WTC11 (cell line): ENCODE measurements around the gene POLH. TPM values are rescaled to one million over a fixed set of nuclear protein-coding genes. Genes with fewer than 3 reads are reported as not detected.
"Not testable (repeated sequence)": the region's sequence is repeated elsewhere in the genome, so short reads cannot be mapped to it uniquely, and the experiment has no call there.

Source experiments
- ATAC-seq: fragments of 200-7000 bp; cut with Tn5 transposase; 2 replicates; pipeline ENCODE4 v1.10.0; 2021; ENCODE audit warnings: mild to moderate bottlenecking, moderate library complexity
- CTCF ChIA-PET: fragments of 300-600 bp; sonication (Branson Sonifier 250); formaldehyde crosslinking; loops from one replicate; lab custom pipeline; 2021; ENCODE audit warnings: antibody characterized with exemption; lab: Charles Lee
- POLR2A ChIA-PET: fragments of 350-600 bp; sonication (Branson Sonifier 250); formaldehyde crosslinking; loops from one replicate; lab custom pipeline; 2021; ENCODE audit warnings: antibody characterized with exemption; lab: Charles Lee
- DNase-seq: peaks from one replicate; pipeline ENCODE4 v3.0.0; 2021; ENCODE audit warnings: low spot score
- H3K27ac Mint-ChIP-seq: 2 replicates; pipeline ENCODE4 v1.8.0; 2021; ENCODE audit warnings: mixed read lengths
- H3K27me3 Mint-ChIP-seq: 2 replicates; pipeline ENCODE4 v1.8.0; 2021; ENCODE audit warnings: low read depth, mild to moderate bottlenecking, moderate library complexity, mixed read lengths
- H3K36me3 Mint-ChIP-seq: 2 replicates; pipeline ENCODE4 v1.8.0; 2021; ENCODE audit warnings: mixed read lengths
- H3K4me1 Mint-ChIP-seq: 2 replicates; pipeline ENCODE4 v1.8.0; 2022; ENCODE audit warnings: mixed read lengths
- H3K4me3 Mint-ChIP-seq: 2 replicates; pipeline ENCODE4 v1.8.0; 2021; ENCODE audit warnings: mild to moderate bottlenecking, moderate library complexity, mixed read lengths
- H3K9me3 Mint-ChIP-seq: 2 replicates; pipeline ENCODE4 v1.8.0; 2021; ENCODE audit warnings: mixed read lengths
- ATF1 ChIP-seq: sonication (generic); formaldehyde crosslinking; IDR thresholded peaks from 2 replicates; pipeline ENCODE4 v1.8.1; 2023; ENCODE audit warnings: mild to moderate bottlenecking, moderate library complexity, missing genetic modification reagents
- CBFB ChIP-seq: sonication (generic); formaldehyde crosslinking; IDR thresholded peaks from 2 replicates; pipeline ENCODE4 v1.8.1; 2022; ENCODE audit warnings: mild to moderate bottlenecking, low read depth, missing genetic modification reagents
- CREB1 ChIP-seq: sonication (generic); formaldehyde crosslinking; IDR thresholded peaks from 2 replicates; pipeline ENCODE4 v1.8.0; 2023; ENCODE audit warnings: mild to moderate bottlenecking, missing genetic modification reagents
- ETV6 ChIP-seq: sonication (generic); formaldehyde crosslinking; IDR thresholded peaks from 2 replicates; pipeline ENCODE4 v1.8.1; 2022; ENCODE audit warnings: mild to moderate bottlenecking, missing genetic modification reagents
- MYBL2 ChIP-seq: sonication (generic); formaldehyde crosslinking; IDR thresholded peaks from 2 replicates; pipeline ENCODE4 v1.8.1; 2023; ENCODE audit warnings: mild to moderate bottlenecking, moderate library complexity, missing genetic modification reagents
- NFATC4 ChIP-seq: fragments of 250-450 bp; sonication (Bioruptor Pico); IDR thresholded peaks from 2 replicates; pipeline ENCODE4 v1.9.0; 2021; ENCODE audit warnings: mild to moderate bottlenecking
- NR2C2 ChIP-seq: sonication (generic); formaldehyde crosslinking; IDR thresholded peaks from 2 replicates; pipeline ENCODE4 v1.8.0; 2022; ENCODE audit warnings: mild to moderate bottlenecking, missing genetic modification reagents
- PRDM15 ChIP-seq: sonication (generic); formaldehyde crosslinking; IDR thresholded peaks from 2 replicates; pipeline ENCODE4 v1.8.0; 2022; ENCODE audit warnings: missing genetic modification reagents
- PRRX2 ChIP-seq: fragments of 250-450 bp; sonication (Bioruptor Pico); IDR thresholded peaks from 2 replicates; pipeline ENCODE4 v1.8.0; 2021; ENCODE audit warnings: mild to moderate bottlenecking
- SMAD3 ChIP-seq: sonication (generic); formaldehyde crosslinking; IDR thresholded peaks from 2 replicates; pipeline ENCODE4 v1.8.0; 2022; ENCODE audit warnings: missing genetic modification reagents, mild to moderate bottlenecking, borderline replicate concordance
- TEAD4 ChIP-seq: sonication (generic); formaldehyde crosslinking; IDR thresholded peaks from 2 replicates; pipeline ENCODE4 v1.8.0; 2022; ENCODE audit warnings: mild to moderate bottlenecking, missing genetic modification reagents
- ZNF423 ChIP-seq: fragments of 250-450 bp; sonication (Bioruptor Pico); IDR thresholded peaks from 2 replicates; pipeline ENCODE4 v2.1.2; 2022; ENCODE audit warnings: mild to moderate bottlenecking, moderate library complexity
- ZNF512 ChIP-seq: sonication (generic); formaldehyde crosslinking; IDR thresholded peaks from 2 replicates; pipeline ENCODE4 v1.8.1; 2022; ENCODE audit warnings: missing genetic modification reagents, borderline replicate concordance
- total RNA-seq: library from RNA; stranded (reverse); gene quantifications from 3 replicates; pipeline ENCODE4 v1.2.3, GENCODE V29; 2021
- TF ChIP-seq, protein P1 (sequence below): sonication (generic); formaldehyde crosslinking; IDR thresholded peaks from 2 replicates; pipeline ENCODE4 v1.8.1; 2023; ENCODE audit warnings: mild to moderate bottlenecking, missing genetic modification reagents, moderate library complexity
- TF ChIP-seq, protein P2 (sequence below): sonication (generic); formaldehyde crosslinking; IDR thresholded peaks from 2 replicates; pipeline ENCODE4 v1.8.1; 2023; ENCODE audit warnings: mild to moderate bottlenecking, missing genetic modification reagents, borderline replicate concordance

POLH gene
- total RNA-seq, 1 experiment from 2014 or later: 28.0 TPM

GRCh38 chr6:43547222-43547621 is 28.8 kb upstream of the POLH start:
- TF ChIP-seq, protein P1, sequence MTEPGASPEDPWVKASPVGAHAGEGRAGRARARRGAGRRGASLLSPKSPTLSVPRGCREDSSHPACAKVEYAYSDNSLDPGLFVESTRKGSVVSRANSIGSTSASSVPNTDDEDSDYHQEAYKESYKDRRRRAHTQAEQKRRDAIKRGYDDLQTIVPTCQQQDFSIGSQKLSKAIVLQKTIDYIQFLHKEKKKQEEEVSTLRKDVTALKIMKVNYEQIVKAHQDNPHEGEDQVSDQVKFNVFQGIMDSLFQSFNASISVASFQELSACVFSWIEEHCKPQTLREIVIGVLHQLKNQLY (CRISPR knock-in tag): no peak
- TF ChIP-seq SMAD3 (CRISPR knock-in tag) (no peak), PRDM15 (CRISPR knock-in tag) (no peak), PRRX2 (CRISPR knock-in tag) (no peak), CBFB (CRISPR knock-in tag) (no peak), ZNF423 (no peak), NFATC4 (CRISPR knock-in tag) (no peak)
- TF ChIP-seq, protein P2, sequence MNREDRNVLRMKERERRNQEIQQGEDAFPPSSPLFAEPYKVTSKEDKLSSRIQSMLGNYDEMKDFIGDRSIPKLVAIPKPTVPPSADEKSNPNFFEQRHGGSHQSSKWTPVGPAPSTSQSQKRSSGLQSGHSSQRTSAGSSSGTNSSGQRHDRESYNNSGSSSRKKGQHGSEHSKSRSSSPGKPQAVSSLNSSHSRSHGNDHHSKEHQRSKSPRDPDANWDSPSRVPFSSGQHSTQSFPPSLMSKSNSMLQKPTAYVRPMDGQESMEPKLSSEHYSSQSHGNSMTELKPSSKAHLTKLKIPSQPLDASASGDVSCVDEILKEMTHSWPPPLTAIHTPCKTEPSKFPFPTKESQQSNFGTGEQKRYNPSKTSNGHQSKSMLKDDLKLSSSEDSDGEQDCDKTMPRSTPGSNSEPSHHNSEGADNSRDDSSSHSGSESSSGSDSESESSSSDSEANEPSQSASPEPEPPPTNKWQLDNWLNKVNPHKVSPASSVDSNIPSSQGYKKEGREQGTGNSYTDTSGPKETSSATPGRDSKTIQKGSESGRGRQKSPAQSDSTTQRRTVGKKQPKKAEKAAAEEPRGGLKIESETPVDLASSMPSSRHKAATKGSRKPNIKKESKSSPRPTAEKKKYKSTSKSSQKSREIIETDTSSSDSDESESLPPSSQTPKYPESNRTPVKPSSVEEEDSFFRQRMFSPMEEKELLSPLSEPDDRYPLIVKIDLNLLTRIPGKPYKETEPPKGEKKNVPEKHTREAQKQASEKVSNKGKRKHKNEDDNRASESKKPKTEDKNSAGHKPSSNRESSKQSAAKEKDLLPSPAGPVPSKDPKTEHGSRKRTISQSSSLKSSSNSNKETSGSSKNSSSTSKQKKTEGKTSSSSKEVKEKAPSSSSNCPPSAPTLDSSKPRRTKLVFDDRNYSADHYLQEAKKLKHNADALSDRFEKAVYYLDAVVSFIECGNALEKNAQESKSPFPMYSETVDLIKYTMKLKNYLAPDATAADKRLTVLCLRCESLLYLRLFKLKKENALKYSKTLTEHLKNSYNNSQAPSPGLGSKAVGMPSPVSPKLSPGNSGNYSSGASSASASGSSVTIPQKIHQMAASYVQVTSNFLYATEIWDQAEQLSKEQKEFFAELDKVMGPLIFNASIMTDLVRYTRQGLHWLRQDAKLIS (CRISPR knock-in tag): no peak
- ChIA-PET POLR2A (no interaction called here), CTCF (no interaction called here)
- peaks cover 74% of the 10 kb centered on the region for H3K36me3 Mint-ChIP-seq
- H3K27me3 Mint-ChIP-seq: no peaks in the 10 kb centered on the region
- no peaks in the 10 kb centered on the region for H3K4me1 Mint-ChIP-seq
- H3K9me3 Mint-ChIP-seq: no peaks in the 10 kb centered on the region
- no peak overlapping the region for H3K4me3 Mint-ChIP-seq
- DNase-seq (no peak), ATAC-seq (no peak)
- no peak overlapping the region for H3K27ac Mint-ChIP-seq

DNA sequence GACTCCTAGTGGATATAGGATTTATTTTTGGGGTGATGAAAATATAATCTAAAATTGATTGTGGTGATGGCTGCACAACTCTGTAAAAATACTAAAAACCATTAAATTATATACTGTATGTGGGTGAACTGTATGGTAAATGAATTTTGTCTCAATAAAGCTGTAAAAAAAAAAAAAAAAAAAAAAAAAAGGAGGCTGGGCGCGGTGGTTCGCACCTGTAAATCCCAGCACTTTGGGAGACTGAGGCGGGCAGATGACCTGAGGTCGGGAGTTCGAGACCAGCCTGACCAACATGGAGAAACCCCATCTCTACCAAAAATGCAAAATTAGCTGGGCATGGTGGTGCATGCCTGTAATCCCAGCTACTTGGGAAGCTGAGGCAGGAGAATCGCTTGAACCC is 18.4 kb upstream of the POLH start:
- POLR2A ChIA-PET, H3K9me3 Mint-ChIP-seq, ATAC-seq, H3K4me3 Mint-ChIP-seq, H3K4me1 Mint-ChIP-seq, H3K27me3 Mint-ChIP-seq, H3K27ac Mint-ChIP-seq, DNase-seq: not testable (repeated sequence)
- peaks cover 85% of the 10 kb centered on the region for H3K36me3 Mint-ChIP-seq
- CTCF ChIA-PET: interaction anchor here (0.7 kb wide), 1 partner anchor 37 kb away, joined by 3 read pairs; no protein-coding TSS in a partner anchor

GRCh38 chr6:43559328-43559727 is 16.7 kb upstream of the POLH start:
- Mint-ChIP-seq H3K4me3 (no peak overlapping the region), H3K9me3 (no peaks in the 10 kb centered on the region), H3K27ac (no peak overlapping the region), H3K36me3 (peaks cover 82% of the 10 kb centered on the region), H3K27me3 (no peaks in the 10 kb centered on the region), H3K4me1 (no peaks in the 10 kb centered on the region)
- no peak for TF ChIP-seq ETV6 (CRISPR knock-in tag)
- no peak for TF ChIP-seq TEAD4 (CRISPR knock-in tag)
- CTCF ChIA-PET: no interaction called here
- DNase-seq (no peak), ATAC-seq (no peak)
- POLR2A ChIA-PET: no interaction called here

- ChIA-PET POLR2A (no interaction called here), CTCF (interaction anchor here (0.5 kb wide), 1 partner anchor 38 kb away, joined by 3 read pairs; no protein-coding TSS in a partner anchor)
- Mint-ChIP-seq H3K27ac (no peak overlapping the region), H3K4me3 (no peak overlapping the region), H3K9me3 (no peaks in the 10 kb centered on the region), H3K36me3 (peaks cover 54% of the 10 kb centered on the region), H3K27me3 (no peaks in the 10 kb centered on the region), H3K4me1 (peaks cover 5% of the 10 kb centered on the region; the same call in 1 of the 2 replicates)
- ATAC-seq (no peak), DNase-seq (no peak)
- no peak for TF ChIP-seq CREB1
- no peak for TF ChIP-seq ZNF512 (CRISPR knock-in tag)
- no peak for TF ChIP-seq SMAD3 (CRISPR knock-in tag)
- TF ChIP-seq, protein P1 (CRISPR knock-in tag): no peak
- TF ChIP-seq MYBL2: no peak
- no peak for TF ChIP-seq ATF1 (CRISPR knock-in tag)
- no peak for TF ChIP-seq NR2C2
Observed at GRCh38 chr6:43570876-43571441, 5.0 kb upstream of the POLH start.
